ENCODE results near the gene PARM1. TPM values are rescaled to one million over a fixed set of nuclear protein-coding genes. Genes with fewer than 3 reads are reported as not detected.

PARM1 gene
- total and polyA plus RNA-seq, 2 experiments from 2014 or later = 107 to 154 TPM

GRCh38 chr4:75063433-75063832, 130.5 kb downstream of the PARM1 start:
- no peak overlapping the region for H2AFZ ChIP-seq
- DNase-seq (ENCODE audit: low spot score) = no peak
- H4K20me1 ChIP-seq (ENCODE audit: insufficient read depth, poor library complexity, severe bottlenecking) = no peaks in the 10 kb centered on the region
- no peaks in the 10 kb centered on the region for H3K9me2 ChIP-seq (replicated peaks; ENCODE audit: insufficient read depth)
- no peak overlapping the region for H3K4me2 ChIP-seq
- H3K4me1 ChIP-seq (ENCODE audit: insufficient read depth) = no peaks in the 10 kb centered on the region
- H3K27ac ChIP-seq = no peak overlapping the region
- 89% methylated on average over 3 of the region's 3 CpGs for WGBS (ENCODE audit: low lambda C conversion rate, missing lambda C conversion rate)
- H3K36me3 ChIP-seq (replicated peaks; ENCODE audit: insufficient read depth, low read depth) = no peaks in the 10 kb centered on the region
- no peak overlapping the region for H3K4me3 ChIP-seq
- H3K27me3 ChIP-seq = no peaks in the 10 kb centered on the region
- H3K9me3 ChIP-seq (ENCODE audit: low read depth) = no peaks in the 10 kb centered on the region
- TF ChIP-seq EZH2phosphoT487 (IDR thresholded peaks at IDR 0.05; ENCODE audit: low read depth, severe bottlenecking, unreplicated experiment) = no peak
- TF ChIP-seq CTCF (IDR thresholded peaks at IDR 0.05; ENCODE audit: poor library complexity) = no peak
- TF ChIP-seq EZH2 (IDR thresholded peaks at IDR 0.05; ENCODE audit: borderline replicate concordance) = no peak
- H3K79me2 ChIP-seq = no peaks in the 10 kb centered on the region

- Histone ChIP-seq H3K79me2 (no peaks in the 10 kb centered on the region), H3K4me1 (ENCODE audit: insufficient read depth) (no peaks in the 10 kb centered on the region), H3K27ac (no peak overlapping the region), H3K9me2 (replicated peaks; ENCODE audit: insufficient read depth) (no peaks in the 10 kb centered on the region), H3K9me3 (ENCODE audit: low read depth) (no peaks in the 10 kb centered on the region), H3K27me3 (no peaks in the 10 kb centered on the region), H3K36me3 (replicated peaks; ENCODE audit: insufficient read depth, low read depth) (no peaks in the 10 kb centered on the region), H2AFZ (no peak overlapping the region), H3K4me3 (no peak overlapping the region), H4K20me1 (ENCODE audit: insufficient read depth, poor library complexity, severe bottlenecking) (no peaks in the 10 kb centered on the region), H3K4me2 (no peak overlapping the region)
- DNase-seq (ENCODE audit: low spot score) = no peak
- no peak for TF ChIP-seq EZH2phosphoT487 (IDR thresholded peaks at IDR 0.05; ENCODE audit: low read depth, severe bottlenecking, unreplicated experiment)
- no peak for TF ChIP-seq CTCF (IDR thresholded peaks at IDR 0.05; ENCODE audit: poor library complexity)
- TF ChIP-seq EZH2 (IDR thresholded peaks at IDR 0.05; ENCODE audit: borderline replicate concordance) = no peak
Measured at GRCh38 chr4:75065909-75066308, 133.0 kb downstream of the PARM1 start.

GRCh38 chr4:75069493-75070074, 136.7 kb downstream of the PARM1 start:
- no peak for DNase-seq (ENCODE audit: low spot score)
- Histone ChIP-seq H3K9me3 (ENCODE audit: low read depth) (no peaks in the 10 kb centered on the region), H3K4me2 (no peak overlapping the region), H2AFZ (no peak overlapping the region), H3K4me3 (no peak overlapping the region), H3K4me1 (ENCODE audit: insufficient read depth) (no peaks in the 10 kb centered on the region), H3K27ac (no peak overlapping the region), H3K9me2 (replicated peaks; ENCODE audit: insufficient read depth) (no peaks in the 10 kb centered on the region), H3K36me3 (replicated peaks; ENCODE audit: insufficient read depth, low read depth) (no peaks in the 10 kb centered on the region), H3K27me3 (no peaks in the 10 kb centered on the region), H3K79me2 (no peaks in the 10 kb centered on the region), H4K20me1 (ENCODE audit: insufficient read depth, poor library complexity, severe bottlenecking) (no peaks in the 10 kb centered on the region)
- TF ChIP-seq EZH2phosphoT487 (IDR thresholded peaks at IDR 0.05; ENCODE audit: low read depth, severe bottlenecking, unreplicated experiment) (no peak), CTCF (IDR thresholded peaks at IDR 0.05; ENCODE audit: poor library complexity) (no peak), EZH2 (IDR thresholded peaks at IDR 0.05; ENCODE audit: borderline replicate concordance) (no peak)
- WGBS (ENCODE audit: low lambda C conversion rate, missing lambda C conversion rate) = 83% methylated on average over 7 of the region's 7 CpGs

GRCh38 chr4:75071317-75071716, 138.4 kb downstream of the PARM1 start:
- Histone ChIP-seq H4K20me1 (ENCODE audit: insufficient read depth, poor library complexity, severe bottlenecking) (no peaks in the 10 kb centered on the region), H3K4me2 (no peak overlapping the region), H3K27ac (no peak overlapping the region), H3K4me1 (ENCODE audit: insufficient read depth) (no peaks in the 10 kb centered on the region), H3K4me3 (no peak overlapping the region), H3K9me3 (ENCODE audit: low read depth) (no peaks in the 10 kb centered on the region), H3K27me3 (no peaks in the 10 kb centered on the region), H3K9me2 (replicated peaks; ENCODE audit: insufficient read depth) (no peaks in the 10 kb centered on the region), H3K36me3 (replicated peaks; ENCODE audit: insufficient read depth, low read depth) (no peaks in the 10 kb centered on the region), H2AFZ (no peak overlapping the region), H3K79me2 (no peaks in the 10 kb centered on the region)
- no peak for DNase-seq (ENCODE audit: low spot score)
- WGBS (ENCODE audit: low lambda C conversion rate, missing lambda C conversion rate) = 64% methylated on average over 4 of the region's 4 CpGs
- TF ChIP-seq CTCF (IDR thresholded peaks at IDR 0.05; ENCODE audit: poor library complexity) (no peak), EZH2phosphoT487 (IDR thresholded peaks at IDR 0.05; ENCODE audit: low read depth, severe bottlenecking, unreplicated experiment) (no peak), EZH2 (IDR thresholded peaks at IDR 0.05; ENCODE audit: borderline replicate concordance) (no peak)

Measured in hepatocyte (in vitro differentiated cells).